ENCODE results near the gene MOB4.

The MOB4 gene

GRCh38 chr2:197597166-197597565 lies 81.3 kb downstream of the MOB4 start:
- Histone ChIP-seq H3K4me1 (ENCODE audit: control insufficient read depth, insufficient read depth, low read length) (peaks cover 24% of the 10 kb centered on the region), H3K4me3 (ENCODE audit: low read length) (no peak overlapping the region)

GRCh38 chr2:197598450-197598849 lies 82.6 kb downstream of the MOB4 start:
- Histone ChIP-seq H3K27me3 (replicated peaks; ENCODE audit: control insufficient read depth, insufficient read depth, low read length) (no peaks in the 10 kb centered on the region), H3K9ac (ENCODE audit: low read length) (no peak overlapping the region), H3K4me1 (ENCODE audit: control insufficient read depth, insufficient read depth, low read length) (peaks cover 24% of the 10 kb centered on the region), H3K4me3 (ENCODE audit: low read length) (no peak overlapping the region), H3K9me3 (ENCODE audit: control insufficient read depth, low read length) (no peaks in the 10 kb centered on the region), H3K36me3 (ENCODE audit: control insufficient read depth, insufficient read depth, low read length, severe bottlenecking) (no peaks in the 10 kb centered on the region)
- no peak for DNase-seq (ENCODE audit: low read depth)

More at GRCh38 chr2:197597166-197597565, 81.3 kb downstream of the MOB4 start:
- no peaks in the 10 kb centered on the region for H3K27me3 ChIP-seq (replicated peaks; ENCODE audit: control insufficient read depth, insufficient read depth, low read length)
- no peaks in the 10 kb centered on the region for H3K36me3 ChIP-seq (ENCODE audit: control insufficient read depth, insufficient read depth, low read length, severe bottlenecking)
- no peak overlapping the region for H3K9ac ChIP-seq (ENCODE audit: low read length)
- DNase-seq (ENCODE audit: low read depth), result no peak
- no peaks in the 10 kb centered on the region for H3K9me3 ChIP-seq (ENCODE audit: control insufficient read depth, low read length)

- Histone ChIP-seq H3K27me3 (replicated peaks; ENCODE audit: control insufficient read depth, insufficient read depth, low read length) (no peaks in the 10 kb centered on the region), H3K4me1 (ENCODE audit: control insufficient read depth, insufficient read depth, low read length) (peaks cover 24% of the 10 kb centered on the region), H3K4me3 (ENCODE audit: low read length) (peak overlapping the region; percentile 59), H3K9ac (ENCODE audit: low read length) (peak overlapping the region; percentile 50), H3K9me3 (ENCODE audit: control insufficient read depth, low read length) (no peaks in the 10 kb centered on the region), H3K36me3 (ENCODE audit: control insufficient read depth, insufficient read depth, low read length, severe bottlenecking) (no peaks in the 10 kb centered on the region)
- peak; percentile 19 for DNase-seq (ENCODE audit: low read depth)
Measured at GRCh38 chr2:197599285-197599965, 83.6 kb downstream of the MOB4 start.

GRCh38 chr2:197600306-197600705 lies 84.4 kb downstream of the MOB4 start:
- Histone ChIP-seq H3K9me3 (ENCODE audit: control insufficient read depth, low read length) (no peaks in the 10 kb centered on the region), H3K9ac (ENCODE audit: low read length) (no peak overlapping the region), H3K36me3 (ENCODE audit: control insufficient read depth, insufficient read depth, low read length, severe bottlenecking) (no peaks in the 10 kb centered on the region), H3K4me3 (ENCODE audit: low read length) (no peak overlapping the region), H3K4me1 (ENCODE audit: control insufficient read depth, insufficient read depth, low read length) (peaks cover 24% of the 10 kb centered on the region), H3K27me3 (replicated peaks; ENCODE audit: control insufficient read depth, insufficient read depth, low read length) (no peaks in the 10 kb centered on the region)
- DNase-seq (ENCODE audit: low read depth), result no peak

- no peaks in the 10 kb centered on the region for H3K27me3 ChIP-seq (replicated peaks; ENCODE audit: control insufficient read depth, insufficient read depth, low read length)
- H3K4me3 ChIP-seq (ENCODE audit: low read length), result no peak overlapping the region
- DNase-seq (ENCODE audit: low read depth), result no peak
- H3K9ac ChIP-seq (ENCODE audit: low read length), result no peak overlapping the region
- H3K4me1 ChIP-seq (ENCODE audit: control insufficient read depth, insufficient read depth, low read length), result peaks cover 17% of the 10 kb centered on the region
- H3K36me3 ChIP-seq (ENCODE audit: control insufficient read depth, insufficient read depth, low read length, severe bottlenecking), result no peaks in the 10 kb centered on the region
- no peaks in the 10 kb centered on the region for H3K9me3 ChIP-seq (ENCODE audit: control insufficient read depth, low read length)
Measured at GRCh38 chr2:197601726-197602125, 85.9 kb downstream of the MOB4 start.

Data from adipocyte (in vitro differentiated cells).